ENCODE data around the gene NME4. TPM values are rescaled to one million over a fixed set of nuclear protein-coding genes. Genes with fewer than 3 reads are reported as not detected.
"Not testable (repeated sequence)": the region's sequence is repeated elsewhere in the genome, so short reads cannot be mapped to it uniquely, and the experiment has no call there.

NME4 gene
- total RNA-seq, 1 experiment from 2014 or later: 140 TPM

- no peak for DNase-seq (ENCODE audit: low read depth)
These were observed 800 bp upstream of the NME4 start for GRCh38 chr16:396199-396598.

GRCh38 chr16:396605-397004 is 394 bp upstream of the NME4 start:
- DNase-seq (ENCODE audit: low read depth): no peak

GRCh38 chr16:397736-398332 is 835 bp downstream of the NME4 start:
- DNase-seq (ENCODE audit: low read depth): no peak

DNA sequence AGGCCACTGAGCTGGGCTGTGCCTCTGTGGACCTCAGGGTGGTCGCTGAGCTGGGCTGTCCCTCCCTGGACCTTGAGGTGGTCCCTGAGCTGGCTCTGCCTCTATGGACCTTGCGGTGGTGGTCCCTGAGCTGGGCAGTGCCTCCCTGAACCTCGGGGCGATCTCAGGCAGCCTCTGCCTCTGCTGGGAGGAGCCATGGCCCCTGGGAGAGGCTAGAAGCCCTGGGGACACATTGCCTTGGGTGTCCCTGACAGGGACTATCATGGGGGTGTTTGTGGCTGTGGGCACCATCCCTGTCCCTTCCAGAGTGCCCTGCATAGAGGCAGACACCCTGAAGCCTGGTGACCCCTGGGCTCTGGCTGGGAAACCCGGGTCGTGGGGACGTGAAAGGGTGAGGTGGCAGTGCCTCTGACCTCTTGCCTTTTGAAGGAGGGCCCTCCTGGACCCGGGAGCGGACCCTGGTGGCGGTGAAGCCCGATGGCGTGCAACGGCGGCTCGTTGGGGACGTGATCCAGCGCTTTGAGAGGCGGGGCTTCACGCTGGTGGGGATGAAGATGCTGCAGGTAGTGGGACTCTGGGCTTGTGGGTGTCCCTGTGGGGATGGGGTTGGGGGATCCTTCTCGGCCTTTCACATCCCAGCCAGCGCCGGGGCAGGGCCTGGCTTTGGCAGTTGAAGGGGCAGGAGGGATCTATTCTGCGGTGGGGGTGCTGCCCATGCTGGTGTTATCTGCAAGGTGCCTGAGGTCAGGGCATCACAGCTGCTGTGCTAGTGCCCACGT is 1.8 kb downstream of the NME4 start:
- DNase-seq (ENCODE audit: low read depth): no peak

GRCh38 chr16:399340-400019 is 2.5 kb downstream of the NME4 start:
- no peak for DNase-seq (ENCODE audit: low read depth)

DNA sequence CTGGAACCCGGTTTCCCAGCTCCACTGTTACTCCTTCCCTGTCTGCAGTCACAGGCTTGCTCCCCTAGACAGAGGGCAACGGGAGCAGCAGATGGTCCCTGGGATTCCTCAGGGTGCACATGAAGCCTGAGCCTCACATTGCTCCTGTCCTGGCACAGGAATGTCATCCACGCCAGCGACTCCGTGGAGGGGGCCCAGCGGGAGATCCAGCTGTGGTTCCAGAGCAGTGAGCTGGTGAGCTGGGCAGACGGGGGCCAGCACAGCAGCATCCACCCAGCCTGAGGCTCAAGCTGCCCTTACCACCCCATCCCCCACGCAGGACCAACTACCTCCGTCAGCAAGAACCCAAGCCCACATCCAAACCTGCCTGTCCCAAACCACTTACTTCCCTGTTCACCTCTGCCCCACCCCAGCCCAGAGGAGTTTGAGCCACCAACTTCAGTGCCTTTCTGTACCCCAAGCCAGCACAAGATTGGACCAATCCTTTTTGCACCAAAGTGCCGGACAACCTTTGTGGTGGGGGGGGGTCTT is 3.1 kb downstream of the NME4 start:
- no peak for DNase-seq (ENCODE audit: low read depth)

DNA sequence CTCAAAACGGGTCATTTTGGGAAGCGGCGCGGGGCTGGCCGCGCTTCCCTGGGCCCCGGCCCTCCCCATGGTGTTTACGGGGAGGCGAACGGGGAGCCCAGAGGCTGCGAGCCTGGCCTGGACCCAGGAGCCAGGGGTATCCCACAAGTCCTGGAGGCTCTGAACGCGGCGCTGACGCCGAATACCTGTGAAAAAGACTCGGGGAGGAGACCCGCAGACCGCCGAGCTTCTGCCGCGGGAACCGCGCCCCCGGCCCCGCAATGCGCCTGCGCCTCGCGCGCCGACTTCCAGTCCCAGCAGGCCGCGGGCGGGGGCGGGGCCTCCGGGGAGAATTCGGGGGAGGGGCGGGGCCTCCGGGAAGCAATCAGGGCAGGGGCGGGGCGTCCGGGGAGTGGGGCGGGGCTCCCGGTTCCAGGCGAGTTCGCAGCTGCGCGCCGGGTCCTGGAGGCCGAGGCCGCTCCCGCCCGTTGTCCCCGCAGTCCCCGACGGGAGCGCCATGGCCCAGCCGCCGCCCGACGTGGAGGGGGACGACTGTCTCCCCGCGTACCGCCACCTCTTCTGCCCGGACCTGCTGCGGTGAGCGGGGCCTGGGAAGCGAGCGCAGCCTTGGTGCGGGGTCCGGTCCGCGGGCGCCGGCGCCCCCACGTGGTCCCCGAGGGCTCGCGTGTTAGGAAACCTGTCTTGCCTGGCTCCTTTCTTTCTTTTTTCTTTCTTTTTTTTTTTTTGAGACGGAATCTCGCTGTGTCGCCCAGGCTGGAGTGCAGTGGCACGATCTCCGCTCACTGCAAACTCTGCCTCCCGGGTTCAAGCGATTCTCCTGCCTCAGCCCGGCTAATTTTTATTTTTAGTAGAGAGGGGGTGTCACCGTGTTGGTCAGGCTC is 4.7 kb downstream of the NME4 start, which contains the start of gene DECR2:
Gene DECR2 (plus strand): TSS at position 418 of the 881 bp plus-strand sequence. CDS start 79 bp downstream, at position 497.
- DNase-seq (ENCODE audit: low read depth): peak; percentile 76

DNA sequence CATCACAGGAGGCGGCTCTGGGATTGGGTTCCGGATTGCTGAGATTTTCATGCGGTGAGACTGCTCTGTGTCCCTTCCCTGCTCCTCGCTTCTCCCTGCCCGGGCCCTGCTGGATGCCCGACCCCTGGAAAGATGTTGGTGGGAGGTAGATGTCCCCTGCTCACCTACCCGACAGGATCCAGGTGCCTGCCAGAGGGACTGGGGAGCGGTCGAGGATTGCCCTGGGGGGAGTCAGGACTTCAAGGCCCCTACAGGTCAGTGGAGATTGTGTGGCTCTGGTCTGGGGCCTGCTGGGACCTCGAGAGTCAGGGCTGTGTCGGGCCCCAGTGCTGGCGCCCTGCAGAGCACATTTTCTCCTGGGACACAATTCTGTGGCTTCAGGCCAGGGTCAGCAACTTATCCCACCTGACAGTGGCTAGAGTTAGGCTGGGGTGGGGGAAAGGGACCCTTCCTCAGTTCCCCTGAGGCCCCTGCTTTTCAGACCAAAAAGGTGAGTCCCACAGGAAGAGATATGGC is 8.0 kb downstream of the NME4 start:
- no peak for DNase-seq (ENCODE audit: low read depth)

DNA sequence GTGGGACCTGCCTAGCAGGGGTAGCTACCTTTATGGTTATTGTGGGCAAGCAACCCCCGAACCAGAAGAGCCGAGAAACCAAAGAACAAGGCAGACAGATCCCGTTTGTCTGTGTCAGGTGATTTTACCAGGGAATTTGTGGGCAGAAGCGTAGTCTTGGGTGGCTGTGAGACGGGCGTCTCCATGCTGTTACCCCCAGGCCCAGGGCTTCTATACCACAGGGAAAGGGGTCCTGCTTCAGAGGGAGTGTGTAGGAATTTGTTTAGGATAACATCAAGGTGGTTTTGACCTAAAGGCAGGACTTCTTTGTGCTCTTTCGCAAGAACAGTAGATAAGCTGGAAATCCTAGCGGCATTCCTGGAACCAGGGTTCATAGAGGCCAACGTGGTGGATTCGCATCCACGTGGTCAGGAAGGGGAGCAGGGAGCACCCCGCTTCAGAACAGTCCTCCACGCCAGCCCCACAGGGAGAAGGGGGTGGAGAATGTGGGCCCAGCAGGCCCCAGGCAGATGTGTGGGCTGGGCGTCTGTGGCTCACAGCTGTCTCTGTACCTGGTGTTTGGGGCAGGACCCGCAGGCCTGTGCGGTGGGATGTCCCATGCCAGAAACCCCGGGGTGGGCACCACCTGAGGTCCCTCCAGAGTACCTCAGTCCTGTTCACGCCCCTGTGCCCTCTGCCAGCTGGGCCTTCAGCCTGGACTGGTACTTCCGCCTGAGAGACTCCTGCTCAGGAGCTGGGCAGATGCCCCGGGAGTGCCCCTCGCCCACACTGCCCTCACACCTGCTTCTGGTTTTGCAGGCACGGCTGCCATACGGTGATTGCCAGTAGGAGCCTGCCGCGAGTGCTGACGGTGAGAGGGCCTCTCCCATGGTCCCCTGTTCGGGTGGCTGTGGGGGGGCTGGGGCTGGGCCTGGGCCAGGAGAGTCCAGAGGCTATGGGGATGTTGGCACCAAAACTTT is 8.8 kb downstream of the NME4 start:
- DNase-seq (ENCODE audit: low read depth): no peak

DNA sequence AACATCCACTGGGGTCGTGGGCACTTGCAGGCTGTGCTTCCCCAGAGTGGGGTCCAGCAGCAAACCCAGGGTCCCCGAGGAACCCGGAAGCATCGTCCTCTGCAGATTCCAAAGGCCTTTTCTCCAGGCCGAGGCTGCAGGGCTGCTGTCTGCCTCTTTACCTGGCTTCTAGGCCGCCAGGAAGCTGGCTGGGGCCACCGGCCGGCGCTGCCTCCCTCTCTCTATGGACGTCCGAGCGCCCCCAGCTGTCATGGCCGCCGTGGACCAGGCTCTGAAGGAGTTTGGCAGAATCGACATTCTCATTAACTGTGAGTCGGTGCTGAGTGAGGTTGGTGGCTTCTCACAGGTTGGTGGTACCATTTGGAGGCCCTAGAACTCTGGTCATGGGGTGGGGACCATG is 10.3 kb downstream of the NME4 start:
- DNase-seq (ENCODE audit: low read depth): no peak

DNA sequence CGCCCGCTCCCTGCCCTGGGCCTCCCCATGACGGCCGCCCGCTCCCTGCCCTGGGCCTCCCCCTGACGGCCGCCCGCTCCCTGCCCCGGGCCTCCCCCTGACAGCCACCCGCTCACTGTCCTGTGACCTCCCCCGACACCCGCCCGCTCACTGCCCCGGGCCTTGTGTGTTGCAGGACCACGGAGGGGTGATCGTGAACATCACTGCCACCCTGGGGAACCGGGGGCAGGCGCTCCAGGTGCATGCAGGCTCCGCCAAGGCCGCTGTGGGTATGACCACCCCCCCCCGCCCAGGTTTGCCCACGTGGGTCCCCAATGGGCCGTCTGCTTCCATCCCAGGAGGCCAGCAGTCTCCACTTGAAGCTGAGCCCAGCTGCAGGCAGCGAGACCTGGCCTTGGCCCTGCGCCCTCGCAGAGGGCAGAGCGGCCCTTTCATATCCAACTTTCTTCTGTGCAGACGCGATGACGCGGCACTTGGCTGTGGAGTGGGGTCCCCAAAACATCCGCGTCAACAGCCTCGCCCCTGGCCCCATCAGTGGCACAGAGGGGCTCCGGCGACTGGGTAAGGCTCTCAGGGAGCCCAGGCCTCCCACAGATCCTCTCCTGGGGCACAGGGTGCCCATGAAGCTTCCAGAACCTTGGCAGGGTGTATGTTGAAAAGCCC is 13.6 kb downstream of the NME4 start:
- no peak for DNase-seq (ENCODE audit: low read depth)

DNA sequence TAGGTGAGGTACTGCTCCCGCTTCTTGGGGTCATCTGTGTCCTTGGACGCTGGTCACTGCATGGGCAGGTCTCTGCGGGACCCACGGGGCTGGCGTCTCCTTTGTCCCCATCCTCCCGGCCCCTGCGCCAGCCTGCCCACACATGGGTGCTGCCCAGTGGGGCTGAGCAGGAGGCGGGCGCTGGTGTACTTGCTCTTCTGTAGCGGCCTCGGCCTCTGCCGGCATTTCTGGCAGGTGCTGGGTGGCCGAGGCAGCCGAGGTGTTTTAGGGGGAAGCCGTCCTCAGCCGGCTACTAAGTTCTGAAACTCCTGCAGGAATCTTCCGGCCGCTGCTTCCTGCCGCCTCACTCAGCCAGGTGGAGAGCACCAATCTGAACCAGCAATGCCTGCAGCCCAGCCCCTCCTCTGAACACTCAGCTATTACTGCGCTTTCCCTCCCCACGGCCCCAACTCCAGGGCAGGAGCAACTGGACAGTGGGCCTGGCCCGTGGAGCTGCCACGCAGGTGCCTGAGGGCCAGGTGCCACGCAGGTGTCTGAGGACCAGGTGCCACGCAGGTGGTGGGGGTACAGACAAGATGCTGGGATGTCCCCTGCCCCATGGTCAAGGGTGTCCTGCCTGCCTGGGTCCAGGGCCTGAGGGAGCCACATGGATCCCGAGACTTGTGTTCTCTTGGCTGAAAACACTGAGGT is 14.7 kb downstream of the NME4 start:
- no peak for DNase-seq (ENCODE audit: low read depth)

GRCh38 chr16:414395-415169 is 17.6 kb downstream of the NME4 start:
- no peak for DNase-seq (ENCODE audit: low read depth)

DNA sequence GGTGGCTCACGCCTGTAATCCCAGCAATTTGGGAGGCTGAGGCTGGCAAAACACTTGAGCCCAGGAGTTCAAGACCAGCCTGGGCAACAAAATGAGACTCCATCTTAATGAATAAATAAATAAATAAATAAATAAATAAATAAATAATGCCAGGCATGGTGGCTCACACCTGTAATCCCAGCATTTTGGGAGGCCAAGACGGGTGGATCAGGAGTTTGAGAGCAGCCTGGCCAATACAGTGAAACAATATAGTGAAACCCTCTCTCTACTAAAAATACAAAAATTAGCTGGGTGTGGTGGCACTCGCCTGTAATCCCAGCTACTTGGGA is 18.1 kb downstream of the NME4 start:
- not testable (repeated sequence) for DNase-seq (ENCODE audit: low read depth)

DNA sequence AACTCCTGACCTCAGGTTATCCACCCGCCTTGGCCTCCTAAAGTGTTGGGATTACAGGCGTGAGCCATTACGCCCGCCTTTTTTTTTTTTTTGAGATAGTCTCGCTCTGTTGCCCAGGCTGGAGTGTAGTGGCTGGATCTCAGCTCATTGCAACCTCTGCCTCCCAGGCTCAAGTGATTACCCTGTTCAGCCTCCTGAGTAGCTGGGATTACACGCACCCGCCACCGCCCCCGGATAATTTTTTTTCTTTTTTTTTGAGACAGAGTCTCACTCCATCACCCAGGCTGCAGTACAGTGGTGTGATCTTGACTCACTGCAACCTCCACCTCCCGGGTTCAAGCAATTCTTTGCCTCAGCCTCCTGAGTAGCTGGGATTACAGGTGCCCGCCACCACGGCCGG is 25.2 kb downstream of the NME4 start:
- not testable (repeated sequence) for DNase-seq (ENCODE audit: low read depth)

- DNase-seq (ENCODE audit: low read depth): peak; percentile 95
These were observed 27.1 kb downstream of the NME4 start for GRCh38 chr16:424033-424622.

DNA sequence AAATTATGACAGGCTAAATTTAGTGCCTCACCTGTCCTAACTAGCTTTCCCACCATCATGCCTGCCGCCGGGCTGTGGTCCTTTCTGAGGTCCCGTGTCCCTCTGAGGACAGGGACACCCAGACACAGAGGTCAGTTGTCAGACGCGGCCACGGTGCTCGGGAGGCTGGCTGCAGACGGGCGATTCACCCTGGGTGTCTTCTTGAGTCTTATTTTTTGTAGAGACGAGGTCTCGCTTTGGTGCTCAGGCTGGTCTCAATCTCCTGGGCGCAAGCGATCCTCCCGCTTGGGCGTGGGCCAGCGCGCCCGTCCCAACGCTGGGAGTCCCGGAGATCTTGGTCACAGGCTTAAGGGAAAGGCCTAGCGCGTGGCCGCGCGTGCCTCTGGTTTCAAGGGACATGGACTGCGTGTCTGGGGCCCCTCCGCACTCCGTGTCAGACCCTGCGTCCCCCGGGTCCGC is 27.7 kb downstream of the NME4 start:
- peak; percentile 51 for DNase-seq (ENCODE audit: low read depth)

Data from HT1080 (cell line).